ENCODE measurements around the gene DCAF6. TPM values are rescaled to one million over a fixed set of nuclear protein-coding genes. Genes with fewer than 3 reads are reported as not detected.

DCAF6 gene
- total RNA-seq, 1 donor from 2014 or later, result 169 TPM

DNA sequence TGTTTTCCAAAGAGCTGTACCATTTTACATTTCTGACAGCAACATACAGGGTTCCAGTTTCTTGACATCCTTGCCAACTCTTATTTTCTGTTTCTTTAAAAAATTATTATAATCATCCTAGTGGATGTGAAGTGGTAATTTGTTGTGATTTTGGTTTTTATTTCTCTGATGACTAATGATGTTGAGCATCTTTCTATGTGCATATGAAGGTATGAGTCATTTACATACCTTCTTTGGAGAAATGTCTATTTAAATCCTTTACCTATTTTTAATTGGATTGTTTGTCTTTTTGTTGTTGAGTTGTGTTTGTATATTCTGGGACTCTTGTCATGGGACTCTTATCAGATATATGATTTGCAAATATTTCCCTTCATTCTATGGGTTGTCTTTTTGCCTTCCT is 21.2 kb downstream of the DCAF6 start:
- DNase-seq (ENCODE audit: low read depth), result no peak

DNA sequence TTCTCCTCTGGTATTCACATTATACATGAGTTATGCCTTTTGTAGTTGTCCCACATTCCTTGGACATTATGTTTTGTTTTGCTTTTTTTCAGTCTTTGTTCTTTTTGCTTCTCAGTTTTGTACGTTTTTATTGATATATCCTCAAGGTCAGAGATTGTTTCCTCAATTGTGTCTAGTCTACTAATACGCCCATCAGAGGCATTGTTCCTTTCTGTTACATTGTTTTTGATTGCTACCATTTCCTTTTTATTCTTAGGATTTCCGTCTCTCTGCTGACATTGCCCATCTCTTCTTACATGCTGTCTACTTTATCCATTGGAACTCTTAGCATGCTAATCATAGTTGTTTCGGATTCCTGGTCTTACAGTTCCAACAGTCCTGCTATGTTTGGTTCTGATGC is 28.2 kb downstream of the DCAF6 start:
- DNase-seq (ENCODE audit: low read depth), result no peak

DNA sequence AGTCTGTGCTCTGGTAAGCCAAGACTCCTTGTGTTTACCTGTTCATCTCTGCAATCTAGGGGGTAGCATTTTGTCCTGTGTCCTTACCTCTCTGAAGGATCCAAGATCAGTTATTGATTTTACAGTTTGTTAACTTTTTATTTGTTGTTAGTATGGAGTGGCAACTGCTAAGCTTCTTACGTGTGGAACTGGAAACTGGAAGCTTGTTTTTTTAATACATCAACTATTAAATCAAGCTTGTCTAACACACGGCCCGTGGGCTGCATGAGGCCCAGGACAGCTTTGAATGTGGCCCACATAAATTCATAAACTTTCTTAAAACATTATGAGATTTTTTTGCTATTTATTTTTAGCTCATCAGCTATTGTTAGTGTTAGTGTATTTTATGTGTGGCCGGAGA is 29.6 kb downstream of the DCAF6 start:
- DNase-seq (ENCODE audit: low read depth), result peak; percentile 49

GRCh38 chr1:167968569-167968968 is 32.1 kb downstream of the DCAF6 start:
- no peak for DNase-seq (ENCODE audit: low read depth)

- no peak for DNase-seq (ENCODE audit: low read depth)
Observed at GRCh38 chr1:167973832-167974231, 37.3 kb downstream of the DCAF6 start.

DNA sequence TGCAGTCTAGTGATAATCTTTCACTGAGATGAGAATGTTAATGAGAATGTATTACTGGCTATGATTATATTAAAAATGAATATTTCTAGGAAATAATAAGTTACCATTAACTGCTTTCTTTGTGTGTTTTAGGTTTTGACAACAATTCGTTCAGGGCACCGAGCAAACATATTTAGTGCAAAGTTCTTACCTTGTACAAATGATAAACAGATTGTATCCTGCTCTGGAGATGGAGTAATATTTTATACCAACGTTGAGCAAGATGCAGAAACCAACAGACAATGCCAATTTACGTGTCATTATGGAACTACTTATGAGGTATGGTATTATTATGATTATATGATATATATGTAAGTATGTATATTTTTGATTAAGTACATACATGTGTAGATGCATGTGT is 38.2 kb downstream of the DCAF6 start:
- DNase-seq (ENCODE audit: low read depth), result no peak

GRCh38 chr1:167977245-167977644 is 40.8 kb downstream of the DCAF6 start:
- DNase-seq (ENCODE audit: low read depth), result no peak

GRCh38 chr1:167981933-167982332 is 45.5 kb downstream of the DCAF6 start:
- no peak for DNase-seq (ENCODE audit: low read depth)

- no peak for DNase-seq (ENCODE audit: low read depth)
Observed at GRCh38 chr1:167983797-167984420, 47.4 kb downstream of the DCAF6 start.

- DNase-seq (ENCODE audit: low read depth), result no peak
Observed at GRCh38 chr1:167984886-167985489, 48.5 kb downstream of the DCAF6 start.

GRCh38 chr1:167987174-167987573 is 50.7 kb downstream of the DCAF6 start:
- no peak for DNase-seq (ENCODE audit: low read depth)

GRCh38 chr1:167991546-167991945 is 55.1 kb downstream of the DCAF6 start:
- no peak for DNase-seq (ENCODE audit: low read depth)

- no peak for DNase-seq (ENCODE audit: low read depth)
Observed at GRCh38 chr1:167993720-167994119, 57.2 kb downstream of the DCAF6 start.

DNA sequence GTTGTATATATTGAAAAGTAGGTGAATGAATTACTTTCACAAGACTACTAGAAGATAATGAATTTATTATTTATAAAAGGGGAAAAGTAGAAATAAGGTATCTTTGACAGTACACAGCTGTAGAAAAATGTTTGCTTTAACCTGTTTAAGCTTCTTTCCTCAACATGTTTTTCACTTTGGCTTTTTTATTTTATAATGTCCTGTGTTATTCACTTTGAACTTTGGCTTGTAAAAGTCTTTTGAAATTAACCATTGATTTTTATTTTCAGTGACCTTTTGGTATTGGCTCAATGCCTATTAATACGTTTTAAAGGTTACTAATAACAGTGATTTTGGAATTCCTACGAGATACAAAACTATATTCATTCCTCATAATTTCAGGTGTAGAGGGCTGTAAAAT is 58.1 kb downstream of the DCAF6 start:
- DNase-seq (ENCODE audit: low read depth), result no peak

DNA sequence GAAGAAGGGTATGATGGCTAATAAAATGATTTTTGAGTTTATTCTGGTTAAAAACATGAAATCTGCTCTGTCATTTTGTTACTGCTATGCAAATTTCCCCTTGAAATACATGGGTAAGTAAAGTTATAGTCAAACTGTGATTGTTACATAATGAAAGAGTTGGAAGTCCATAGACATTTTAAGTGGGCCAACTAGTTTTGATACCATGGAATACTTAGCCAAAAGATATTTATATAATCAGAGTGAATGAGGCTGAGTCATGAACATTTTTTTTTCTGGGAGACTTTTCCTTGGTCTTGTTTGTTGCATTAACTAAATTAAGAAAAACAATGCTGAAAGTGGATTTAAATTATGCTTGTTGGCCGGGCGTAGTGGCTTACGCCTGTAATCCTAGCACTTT is 58.6 kb downstream of the DCAF6 start:
- DNase-seq (ENCODE audit: low read depth), result no peak

GRCh38 chr1:167996266-167996665 is 59.8 kb downstream of the DCAF6 start:
- DNase-seq (ENCODE audit: low read depth), result no peak

DNA sequence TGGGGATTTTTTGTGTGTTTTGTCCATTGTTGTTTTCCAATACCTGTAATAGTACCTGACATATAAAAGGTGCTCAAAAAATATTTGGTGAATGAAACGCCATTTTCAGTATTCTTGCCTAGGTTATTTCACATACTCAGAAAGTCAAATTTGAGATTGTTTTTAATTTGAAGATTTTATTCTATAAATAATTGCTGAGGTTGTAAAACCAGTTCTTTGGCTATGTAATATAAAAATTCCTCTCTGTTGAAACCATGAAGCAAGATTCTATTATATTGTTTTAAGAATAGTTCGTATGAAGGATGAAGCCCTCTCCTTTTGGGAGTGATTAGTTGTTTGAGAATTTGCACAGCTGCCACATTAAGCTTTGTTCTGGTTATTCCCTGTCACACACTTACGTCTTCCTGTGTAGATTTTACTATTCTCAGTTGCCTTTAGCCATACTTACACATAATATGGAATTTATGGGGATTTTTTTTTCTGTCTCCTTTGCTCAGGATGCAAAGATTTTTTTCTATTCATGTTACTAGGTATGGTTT is 60.6 kb downstream of the DCAF6 start:
- no peak for DNase-seq (ENCODE audit: low read depth)

GRCh38 chr1:167999877-168000276 is 63.4 kb downstream of the DCAF6 start:
- DNase-seq (ENCODE audit: low read depth), result no peak

DNA sequence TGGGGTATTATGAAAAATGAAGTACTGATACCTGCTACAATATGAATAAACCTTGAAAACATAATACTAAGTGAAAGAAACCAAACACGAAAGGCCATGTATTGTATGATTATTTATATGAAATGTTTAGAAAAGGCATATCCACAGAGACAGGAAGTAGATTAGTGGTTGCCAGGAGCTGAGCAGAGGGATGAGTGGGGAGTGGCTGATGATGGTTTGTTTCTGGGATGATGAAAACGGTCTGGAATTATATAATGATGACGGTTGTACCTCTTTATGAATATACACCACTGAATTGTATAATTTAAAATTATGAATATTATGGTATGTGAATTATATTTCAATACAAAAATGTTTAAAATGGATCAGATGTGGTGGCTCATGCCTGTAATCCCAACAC is 64.2 kb downstream of the DCAF6 start:
- DNase-seq (ENCODE audit: low read depth), result no peak

- DNase-seq (ENCODE audit: low read depth), result no peak
Observed at GRCh38 chr1:168001213-168001612, 64.7 kb downstream of the DCAF6 start.

DNA sequence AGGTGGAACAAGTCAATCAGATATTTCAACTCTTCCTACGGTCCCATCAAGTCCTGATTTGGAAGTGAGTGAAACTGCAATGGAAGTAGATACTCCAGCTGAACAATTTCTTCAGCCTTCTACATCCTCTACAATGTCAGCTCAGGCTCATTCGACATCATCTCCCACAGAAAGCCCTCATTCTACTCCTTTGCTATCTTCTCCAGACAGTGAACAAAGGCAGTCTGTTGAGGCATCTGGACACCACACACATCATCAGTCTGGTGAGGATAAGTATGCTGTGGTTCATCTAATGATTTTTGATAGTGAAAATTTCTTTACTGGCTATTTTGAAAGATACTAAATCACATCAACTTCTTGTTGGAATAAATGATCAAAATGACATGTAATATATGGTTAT is 68.0 kb downstream of the DCAF6 start:
- no peak for DNase-seq (ENCODE audit: low read depth)

DNA sequence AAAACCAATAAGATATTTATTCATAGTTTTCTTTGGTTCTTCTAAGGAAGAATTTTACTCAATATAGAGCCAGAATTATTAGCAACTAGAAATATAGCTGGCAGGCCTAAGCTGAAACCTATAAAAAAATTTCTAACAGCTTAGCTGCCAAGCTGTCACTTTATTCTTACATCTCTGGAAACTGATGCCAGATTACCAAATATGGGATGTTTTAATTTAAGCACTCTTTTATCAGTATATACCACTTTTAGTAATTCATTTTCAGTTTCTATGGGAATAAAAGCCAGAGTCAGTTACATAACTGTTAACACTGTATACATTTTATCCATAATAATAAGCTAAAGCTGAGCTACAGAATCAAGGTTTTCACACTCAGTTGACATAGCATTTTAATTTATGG is 69.0 kb downstream of the DCAF6 start:
- no peak for DNase-seq (ENCODE audit: low read depth)

DNA sequence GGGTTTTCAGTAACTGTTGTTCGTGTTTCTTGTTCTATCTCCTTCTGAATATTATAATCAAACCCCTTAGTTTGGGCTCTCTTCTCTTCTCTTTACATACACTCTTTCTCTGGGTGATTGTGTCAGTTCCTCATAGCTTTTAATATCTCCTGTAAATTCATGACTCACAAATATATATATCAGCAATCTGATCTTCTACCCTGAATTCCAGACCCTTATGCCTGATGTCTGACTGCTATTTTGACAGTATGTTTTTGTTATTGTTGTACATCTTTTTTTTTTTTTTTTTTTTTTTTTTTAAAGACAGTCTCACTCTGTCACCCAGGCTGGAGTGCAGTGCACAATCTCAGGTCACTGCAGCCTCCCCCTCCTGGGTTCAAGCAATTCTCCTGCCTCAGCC is 71.2 kb downstream of the DCAF6 start:
- DNase-seq (ENCODE audit: low read depth), result no peak

DNA sequence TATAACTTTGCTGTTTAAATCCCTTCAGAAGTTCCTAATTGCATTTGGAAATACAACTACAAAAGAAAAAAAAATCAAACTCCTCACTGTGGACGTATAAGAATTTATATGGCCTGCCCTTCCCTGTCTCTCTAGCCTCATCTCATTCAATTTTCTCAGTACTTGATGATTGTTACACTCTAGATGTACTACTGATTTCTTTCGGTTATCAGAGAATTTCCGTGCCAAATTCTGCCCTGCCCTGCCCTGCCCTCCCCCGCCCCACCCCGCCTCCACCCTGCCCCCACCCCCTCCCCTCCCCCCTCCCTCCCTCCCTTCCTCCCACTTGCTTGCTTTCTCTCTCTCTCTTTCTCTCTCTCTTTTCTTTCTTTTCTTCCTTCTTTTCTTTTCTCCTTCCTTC is 72.1 kb downstream of the DCAF6 start:
- no peak for DNase-seq (ENCODE audit: low read depth)

All from renal cortical epithelial cell (primary cell).